Posterior cingulate gyrus (tissue), 11 donors: ENCODE measurements around the gene BANK1.

Source experiments
- DNase-seq, 10 donors: peaks; one replicate each; pipeline versions ENCODE4 v3.0.0 to v3.0.0-alpha.2; 2020 to 2021; ENCODE audit warnings: mixed read lengths in 3 of 10
- intact Hi-C: fragments of 100-400 bp; cut with DNase I; formaldehyde crosslinking; loops from one replicate; pipeline ENCODE4 v1.15.1; 2023

BANK1 gene

GRCh38 chr4:101993842-101994775 is 203.6 kb downstream of the BANK1 start:
- intact Hi-C loops, result no loop called here
- DNase-seq, result no peak

- DNase-seq, result no peak
- intact Hi-C loops, result no loop called here
These were observed 217.5 kb downstream of the BANK1 start for GRCh38 chr4:102007959-102008425.

DNA sequence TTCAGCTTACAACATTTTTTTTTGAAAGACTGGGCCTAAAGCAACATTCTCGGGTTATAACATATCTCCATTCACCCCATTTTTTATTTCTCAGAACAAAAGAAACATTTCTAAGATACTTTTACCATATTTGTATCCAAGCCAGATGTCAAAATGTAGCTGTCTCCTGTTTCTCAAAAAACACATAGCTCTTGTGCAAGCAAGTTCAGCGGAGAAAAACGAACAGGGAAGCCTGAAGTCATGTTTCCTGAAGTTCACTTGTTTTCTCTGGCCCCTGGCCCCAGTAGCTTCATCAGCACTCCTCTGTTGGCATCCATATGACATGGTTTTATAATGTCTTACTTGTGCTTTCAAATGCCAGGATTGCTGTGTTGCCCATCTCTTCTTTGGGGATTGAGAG is 218.2 kb downstream of the BANK1 start:
- DNase-seq, result no peak
- intact Hi-C loops, result no loop called here

- DNase-seq, result no peak
- intact Hi-C loops, result no loop called here
These were observed 231.8 kb downstream of the BANK1 start for GRCh38 chr4:102022343-102022742.

GRCh38 chr4:102027961-102028360 is 237.4 kb downstream of the BANK1 start:
- intact Hi-C loops, result no loop called here
- DNase-seq, result no peak

GRCh38 chr4:102031406-102031805 is 240.9 kb downstream of the BANK1 start:
- intact Hi-C loops, result no loop called here
- DNase-seq, result no peak

DNA sequence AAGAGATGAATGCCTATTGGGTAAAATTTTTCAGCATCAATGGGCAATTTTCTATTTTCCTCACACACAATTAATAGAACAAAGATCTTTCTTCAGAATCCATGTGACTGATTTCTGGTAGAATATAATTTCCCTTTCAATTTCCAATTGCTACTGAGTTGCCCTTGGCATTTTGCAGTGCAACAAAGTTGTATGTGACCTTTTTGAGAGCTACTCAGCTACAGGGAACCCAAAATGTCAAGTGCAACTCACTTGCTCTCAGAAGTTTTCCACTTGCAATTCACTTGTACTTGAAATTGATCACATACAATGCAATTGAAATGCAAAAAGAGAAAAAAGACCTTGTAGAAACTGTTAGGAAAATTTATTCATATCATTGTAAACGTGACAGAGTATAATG is 245.5 kb downstream of the BANK1 start:
- intact Hi-C loops, result no loop called here
- no peak for DNase-seq

- intact Hi-C loops, result no loop called here
- no peak for DNase-seq
These were observed 246.3 kb downstream of the BANK1 start for GRCh38 chr4:102036619-102037376.

DNA sequence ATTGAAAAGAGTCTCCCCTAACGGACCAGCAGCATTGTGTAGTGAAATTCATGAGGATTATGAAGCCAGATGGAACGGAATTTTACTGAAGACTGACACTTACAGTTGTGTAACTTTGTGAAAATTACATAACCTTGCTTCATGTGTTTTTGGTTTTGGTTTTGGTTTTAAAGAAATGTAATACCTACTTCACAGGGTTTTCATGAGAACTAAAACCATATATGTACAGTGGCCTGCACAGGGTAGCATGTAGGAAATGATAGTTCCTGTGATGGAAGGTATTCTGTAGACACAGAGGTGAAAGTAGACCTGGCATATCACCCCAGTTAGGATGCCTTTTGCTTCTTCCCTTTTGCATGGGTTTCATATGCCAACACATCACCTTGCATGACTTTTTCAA is 247.0 kb downstream of the BANK1 start:
- intact Hi-C loops, result no loop called here
- DNase-seq, result no peak

GRCh38 chr4:102042871-102043802 is 252.6 kb downstream of the BANK1 start:
- intact Hi-C loops, result no loop called here
- DNase-seq, result no peak

DNA sequence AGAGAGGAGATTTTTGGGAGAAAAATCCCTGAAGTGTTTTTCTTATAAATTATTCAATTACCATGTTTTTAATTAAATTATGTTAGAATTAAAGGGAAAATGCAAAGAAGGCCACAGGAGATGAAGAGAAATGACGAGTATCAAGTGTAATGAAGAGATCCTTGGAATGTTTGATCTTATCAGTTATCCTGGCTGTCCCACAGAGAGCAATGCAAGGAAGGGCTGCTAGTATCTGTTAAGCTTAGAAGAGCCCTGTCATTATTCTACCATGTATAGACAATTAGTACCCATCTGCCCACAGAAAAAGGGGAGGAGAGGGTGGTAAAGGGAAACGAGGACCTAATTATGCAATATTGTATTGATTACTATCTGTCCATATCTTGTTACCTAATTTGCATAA is 257.1 kb downstream of the BANK1 start:
- DNase-seq, result no peak
- intact Hi-C loops, result no loop called here

- intact Hi-C loops, result no loop called here
These were observed 265.3 kb downstream of the BANK1 start for GRCh38 chr4:102055805-102056204.

GRCh38 chr4:102057122-102057521 is 266.6 kb downstream of the BANK1 start:
- no peak for DNase-seq
- intact Hi-C loops, result no loop called here

More at GRCh38 chr4:102055805-102056204, 265.3 kb downstream of the BANK1 start:
- DNase-seq, result no peak

- intact Hi-C loops, result no loop called here
- no peak for DNase-seq
These were observed 270.6 kb downstream of the BANK1 start for GRCh38 chr4:102061133-102061532.

- intact Hi-C loops, result no loop called here
- no peak for DNase-seq
These were observed 274.4 kb downstream of the BANK1 start for GRCh38 chr4:102064747-102065442.

DNA sequence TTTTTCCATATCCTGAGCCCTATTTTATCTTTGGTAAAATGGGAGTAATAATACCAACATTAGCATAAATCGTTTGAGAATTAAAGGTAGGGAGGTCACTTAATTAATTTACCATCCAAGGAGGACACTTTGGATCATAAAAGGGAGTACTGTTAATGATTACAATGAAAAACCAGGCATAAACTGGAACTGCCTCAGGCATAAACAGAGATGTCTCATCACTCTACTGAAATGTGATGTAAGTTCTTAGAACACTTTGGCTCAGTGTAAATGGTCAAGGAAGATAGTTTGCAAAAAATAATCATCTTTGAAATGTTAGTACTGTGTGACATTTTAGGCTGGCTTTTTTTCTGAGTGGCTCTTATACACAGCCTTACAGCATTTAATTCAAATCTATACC is 286.1 kb downstream of the BANK1 start:
- intact Hi-C loops, result no loop called here

GRCh38 chr4:102080184-102080583 is 289.7 kb downstream of the BANK1 start:
- intact Hi-C loops, result no loop called here
- DNase-seq, result no peak

More for the DNA sequence above, 286.1 kb downstream of the BANK1 start:
- no peak for DNase-seq

DNA sequence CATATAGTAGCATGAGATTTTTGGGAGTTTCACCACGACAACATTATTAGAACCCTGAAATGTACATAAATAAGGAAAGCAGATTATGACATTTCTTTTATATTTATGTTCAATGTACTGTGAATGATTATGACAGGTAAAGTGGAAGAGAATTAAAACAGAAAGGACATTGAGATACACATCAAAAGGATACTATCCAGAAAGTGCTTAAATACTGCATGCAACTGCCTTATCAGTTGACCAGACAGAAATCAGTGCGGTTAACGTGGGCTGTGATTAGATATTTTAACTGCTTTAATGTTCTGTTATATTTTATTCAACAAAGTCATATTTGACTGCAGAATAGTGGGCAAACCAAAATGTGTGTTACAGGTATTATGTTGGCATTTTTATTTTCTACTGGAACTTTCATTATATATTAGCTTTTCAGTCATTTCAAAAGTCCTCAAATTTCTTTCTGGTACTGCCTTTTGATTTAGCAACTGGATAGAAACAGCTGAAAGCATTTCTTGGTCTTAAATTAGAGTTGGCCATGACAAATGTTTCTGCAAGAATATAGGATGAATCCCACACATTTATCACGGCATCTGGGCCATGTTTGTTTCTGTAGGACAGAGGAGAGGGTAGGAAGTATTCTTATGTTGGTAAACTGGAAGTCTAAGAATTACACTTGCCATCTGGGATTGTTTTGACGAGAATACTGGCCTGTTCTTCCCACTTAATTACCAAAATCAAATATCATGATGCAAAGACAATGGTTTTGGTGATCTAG is 299.5 kb downstream of the BANK1 start:
- DNase-seq, result no peak
- intact Hi-C loops, result no loop called here

DNA sequence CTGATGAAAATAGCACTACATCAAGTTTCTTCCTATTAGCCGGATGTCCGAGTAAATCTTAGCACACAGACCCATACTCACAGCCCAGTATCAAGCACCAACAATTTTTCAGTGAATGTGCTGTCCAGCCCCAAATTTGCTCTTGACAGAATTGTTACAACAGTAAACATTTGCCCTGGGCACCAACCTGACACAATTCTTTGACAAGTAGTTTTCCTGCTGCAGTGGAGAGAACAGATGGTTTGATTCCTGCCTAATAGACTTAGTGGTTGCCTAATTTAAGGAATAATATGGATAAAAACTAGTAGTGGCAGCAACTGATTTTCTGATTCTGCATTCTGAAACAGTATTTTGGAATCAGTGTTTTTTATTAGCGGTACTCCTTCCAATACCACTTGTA is 301.1 kb downstream of the BANK1 start:
- intact Hi-C loops, result no loop called here

More for the DNA sequence above, 301.1 kb downstream of the BANK1 start:
- no peak for DNase-seq
